GM12864 (cell line): ENCODE measurements around the gene COL4A4.

Source experiments
- DNase-seq: peaks from one replicate; pipeline ENCODE4 v3.0.0-alpha.2; 2011; ENCODE audit warnings: low read depth
- H3K4me3 ChIP-seq: 2 replicates; pipeline ENCODE4 v1.5.1; 2011; ENCODE audit warnings: mild to moderate bottlenecking, low read depth, low read length, control low read depth
- CTCF ChIP-seq: IDR thresholded peaks from 2 replicates; pipeline ENCODE4 v1.5.1; 2011; ENCODE audit warnings: low read depth, mild to moderate bottlenecking, moderate library complexity, low read length, control low read depth, inconsistent platforms; ENCODE audit errors: missing control alignments

Gene COL4A4

GRCh38 chr2:227194219-227194618, 30.2 kb upstream of the COL4A4 start:
- TF ChIP-seq CTCF, result no peak
- no peak overlapping the region for H3K4me3 ChIP-seq
- no peak for DNase-seq

GRCh38 chr2:227192491-227192890, 28.5 kb upstream of the COL4A4 start:
- no peak for DNase-seq
- no peak for TF ChIP-seq CTCF
- H3K4me3 ChIP-seq, result no peak overlapping the region

GRCh38 chr2:227191367-227191766, 27.4 kb upstream of the COL4A4 start:
- H3K4me3 ChIP-seq, result no peak overlapping the region
- DNase-seq, result no peak
- no peak for TF ChIP-seq CTCF

GRCh38 chr2:227188292-227188691, 24.3 kb upstream of the COL4A4 start:
- no peak for TF ChIP-seq CTCF
- DNase-seq, result peak; percentile 33
- H3K4me3 ChIP-seq, result no peak overlapping the region

- DNase-seq, result no peak
- no peak overlapping the region for H3K4me3 ChIP-seq
- no peak for TF ChIP-seq CTCF
These were observed 22.7 kb upstream of the COL4A4 start for GRCh38 chr2:227186751-227187150.

GRCh38 chr2:227185615-227186232, 21.7 kb upstream of the COL4A4 start:
- H3K4me3 ChIP-seq, result no peak overlapping the region
- DNase-seq, result no peak
- no peak for TF ChIP-seq CTCF

GRCh38 chr2:227183657-227184367, 19.8 kb upstream of the COL4A4 start:
- TF ChIP-seq CTCF, result no peak
- DNase-seq, result no peak
- H3K4me3 ChIP-seq, result no peak overlapping the region
